ENCODE data around the gene CDK15. TPM values are rescaled to one million over a fixed set of nuclear protein-coding genes. Genes with fewer than 3 reads are reported as not detected.

Gene CDK15
- polyA plus RNA-seq, 2 of the 4 experiments (the other 2 are of a cell fraction), result not detected

- TF ChIP-seq BCL3 (IDR thresholded peaks at IDR 0.05), result no peak
- DNase-seq (ENCODE audit: low read depth in 1 of 2, low spot score in 1 of 2) (no peak), FAIRE-seq (no peak), ATAC-seq (no peak)
- H3K4me1 ChIP-seq, result peaks cover 10% of the 10 kb centered on the region; the same call in 2 of the 3 replicates
- H3K4me2 ChIP-seq, result no peak overlapping the region
- no peak overlapping the region for H3K27ac ChIP-seq
- ChIA-PET CTCF (no interaction called here), POLR2A (no interaction called here)
- H3K9me3 ChIP-seq, result no peaks in the 10 kb centered on the region
- H3K4me3 ChIP-seq, result no peak overlapping the region
- 78% methylated on average over 8 of the region's 8 CpGs for WGBS (ENCODE audit: missing lambda C conversion rate)
Measured at GRCh38 chr2:201888426-201888800, 82.1 kb downstream of the CDK15 start.

- Histone ChIP-seq H3K4me2 (peak overlapping the region; percentile 11; the same call in 1 of the 3 replicates), H3K27ac (no peak overlapping the region), H3K4me1 (peaks cover 10% of the 10 kb centered on the region; the same call in 2 of the 3 replicates), H3K4me3 (no peak overlapping the region), H3K9me3 (no peaks in the 10 kb centered on the region)
- TF ChIP-seq CEBPB (IDR thresholded peaks at IDR 0.05) (peak in 1 of 2 experiments; percentile 27; a peak in 1 of 4 replicates), JUNB (IDR thresholded peaks at IDR 0.05) (peak; percentile 68), ZSCAN20 (CRISPR knock-in tag; IDR thresholded peaks at IDR 0.05) (no peak), TP53 (CRISPR knock-in tag; IDR thresholded peaks at IDR 0.05) (no peak), FOSL2 (IDR thresholded peaks at IDR 0.05) (peak; percentile 59; the same call in 1 of the 2 replicates), FOSL2 (CRISPR knock-in tag; IDR thresholded peaks at IDR 0.05) (peak; percentile 85)
- CTCF ChIA-PET, result interaction anchor here (1.0 kb wide), 1 partner anchor 30 kb away, joined by 3 read pairs; no protein-coding TSS in a partner anchor
- peak; percentile 30 to 36; a peak in 3 of 6 replicates for ATAC-seq
- POLR2A ChIA-PET, result no interaction called here
- FAIRE-seq, result no peak
- DNase-seq (ENCODE audit: low read depth in 1 of 2, low spot score in 1 of 2), result no peak
Measured at GRCh38 chr2:201890453-201890852, 84.1 kb downstream of the CDK15 start.

- Histone ChIP-seq H3K27ac (no peak overlapping the region), H3K4me2 (no peak overlapping the region), H3K9me3 (no peaks in the 10 kb centered on the region), H3K4me1 (peaks cover 10% of the 10 kb centered on the region; the same call in 2 of the 3 replicates), H3K4me3 (no peak overlapping the region)
- POLR2A ChIA-PET, result no interaction called here
- ATAC-seq (no peak), FAIRE-seq (no peak), DNase-seq (ENCODE audit: low read depth in 1 of 2, low spot score in 1 of 2) (no peak)
- WGBS (ENCODE audit: missing lambda C conversion rate), result 56% methylated on average over 6 of the region's 6 CpGs
- CTCF ChIA-PET, result interaction anchor here (1.0 to 1.5 kb wide), 3 partner anchors 13 to 22 kb away, joined by 3 read pairs; no protein-coding TSS in a partner anchor
- no peak for TF ChIP-seq TFCP2L1 (CRISPR knock-in tag; IDR thresholded peaks at IDR 0.05)
- no peak for TF ChIP-seq BHLHE40 (IDR thresholded peaks at IDR 0.05; ENCODE audit: low read depth, low read length)
- TF ChIP-seq CEBPB (IDR thresholded peaks at IDR 0.05), result no peak
- TF ChIP-seq, protein P1, sequence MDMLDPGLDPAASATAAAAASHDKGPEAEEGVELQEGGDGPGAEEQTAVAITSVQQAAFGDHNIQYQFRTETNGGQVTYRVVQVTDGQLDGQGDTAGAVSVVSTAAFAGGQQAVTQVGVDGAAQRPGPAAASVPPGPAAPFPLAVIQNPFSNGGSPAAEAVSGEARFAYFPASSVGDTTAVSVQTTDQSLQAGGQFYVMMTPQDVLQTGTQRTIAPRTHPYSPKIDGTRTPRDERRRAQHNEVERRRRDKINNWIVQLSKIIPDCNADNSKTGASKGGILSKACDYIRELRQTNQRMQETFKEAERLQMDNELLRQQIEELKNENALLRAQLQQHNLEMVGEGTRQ (IDR thresholded peaks at IDR 0.05), result no peak
- no peak for TF ChIP-seq CBX2 (IDR thresholded peaks at IDR 0.05; ENCODE audit: borderline replicate concordance, low read depth)
- TF ChIP-seq ZNF302 (CRISPR knock-in tag; IDR thresholded peaks at IDR 0.05), result no peak
- no peak for TF ChIP-seq JUNB (IDR thresholded peaks at IDR 0.05)
- no peak for TF ChIP-seq HEYL (CRISPR knock-in tag; IDR thresholded peaks at IDR 0.05)
- no peak for TF ChIP-seq JUN (IDR thresholded peaks at IDR 0.05)
- TF ChIP-seq, protein P2, sequence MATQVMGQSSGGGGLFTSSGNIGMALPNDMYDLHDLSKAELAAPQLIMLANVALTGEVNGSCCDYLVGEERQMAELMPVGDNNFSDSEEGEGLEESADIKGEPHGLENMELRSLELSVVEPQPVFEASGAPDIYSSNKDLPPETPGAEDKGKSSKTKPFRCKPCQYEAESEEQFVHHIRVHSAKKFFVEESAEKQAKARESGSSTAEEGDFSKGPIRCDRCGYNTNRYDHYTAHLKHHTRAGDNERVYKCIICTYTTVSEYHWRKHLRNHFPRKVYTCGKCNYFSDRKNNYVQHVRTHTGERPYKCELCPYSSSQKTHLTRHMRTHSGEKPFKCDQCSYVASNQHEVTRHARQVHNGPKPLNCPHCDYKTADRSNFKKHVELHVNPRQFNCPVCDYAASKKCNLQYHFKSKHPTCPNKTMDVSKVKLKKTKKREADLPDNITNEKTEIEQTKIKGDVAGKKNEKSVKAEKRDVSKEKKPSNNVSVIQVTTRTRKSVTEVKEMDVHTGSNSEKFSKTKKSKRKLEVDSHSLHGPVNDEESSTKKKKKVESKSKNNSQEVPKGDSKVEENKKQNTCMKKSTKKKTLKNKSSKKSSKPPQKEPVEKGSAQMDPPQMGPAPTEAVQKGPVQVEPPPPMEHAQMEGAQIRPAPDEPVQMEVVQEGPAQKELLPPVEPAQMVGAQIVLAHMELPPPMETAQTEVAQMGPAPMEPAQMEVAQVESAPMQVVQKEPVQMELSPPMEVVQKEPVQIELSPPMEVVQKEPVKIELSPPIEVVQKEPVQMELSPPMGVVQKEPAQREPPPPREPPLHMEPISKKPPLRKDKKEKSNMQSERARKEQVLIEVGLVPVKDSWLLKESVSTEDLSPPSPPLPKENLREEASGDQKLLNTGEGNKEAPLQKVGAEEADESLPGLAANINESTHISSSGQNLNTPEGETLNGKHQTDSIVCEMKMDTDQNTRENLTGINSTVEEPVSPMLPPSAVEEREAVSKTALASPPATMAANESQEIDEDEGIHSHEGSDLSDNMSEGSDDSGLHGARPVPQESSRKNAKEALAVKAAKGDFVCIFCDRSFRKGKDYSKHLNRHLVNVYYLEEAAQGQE (IDR thresholded peaks at IDR 0.05), result no peak
- TF ChIP-seq, protein P3, sequence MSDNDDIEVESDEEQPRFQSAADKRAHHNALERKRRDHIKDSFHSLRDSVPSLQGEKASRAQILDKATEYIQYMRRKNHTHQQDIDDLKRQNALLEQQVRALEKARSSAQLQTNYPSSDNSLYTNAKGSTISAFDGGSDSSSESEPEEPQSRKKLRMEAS (IDR thresholded peaks at IDR 0.05), result no peak
- no peak for TF ChIP-seq HOXB13 (CRISPR knock-in tag; IDR thresholded peaks at IDR 0.05; ENCODE audit: low read depth)
- no peak for TF ChIP-seq EP300 (IDR thresholded peaks at IDR 0.05)
- no peak for TF ChIP-seq NPAS2 (CRISPR knock-in tag; IDR thresholded peaks at IDR 0.05; ENCODE audit: borderline replicate concordance)
- TF ChIP-seq, protein P4, sequence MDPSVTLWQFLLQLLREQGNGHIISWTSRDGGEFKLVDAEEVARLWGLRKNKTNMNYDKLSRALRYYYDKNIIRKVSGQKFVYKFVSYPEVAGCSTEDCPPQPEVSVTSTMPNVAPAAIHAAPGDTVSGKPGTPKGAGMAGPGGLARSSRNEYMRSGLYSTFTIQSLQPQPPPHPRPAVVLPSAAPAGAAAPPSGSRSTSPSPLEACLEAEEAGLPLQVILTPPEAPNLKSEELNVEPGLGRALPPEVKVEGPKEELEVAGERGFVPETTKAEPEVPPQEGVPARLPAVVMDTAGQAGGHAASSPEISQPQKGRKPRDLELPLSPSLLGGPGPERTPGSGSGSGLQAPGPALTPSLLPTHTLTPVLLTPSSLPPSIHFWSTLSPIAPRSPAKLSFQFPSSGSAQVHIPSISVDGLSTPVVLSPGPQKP (IDR thresholded peaks at IDR 0.05; ENCODE audit: low read depth, low read length), result no peak
Measured at GRCh38 chr2:201891676-201892075, 85.3 kb downstream of the CDK15 start.

Data from A549 (cell line).